ENCODE measurements around the gene WDR18.

GRCh38 chr19:1011831-1012333 lies 27.7 kb downstream of the WDR18 start:
- TF ChIP-seq POLR2A (IDR thresholded peaks at IDR 0.05) (no peak), CTCF (IDR thresholded peaks at IDR 0.05) (no peak)
